ENCODE data around the gene DYNC1H1. TPM values are rescaled to one million over a fixed set of nuclear protein-coding genes. Genes with fewer than 3 reads are reported as not detected.

Gene DYNC1H1
- total RNA-seq, 1 experiment from 2014 or later, result 438 TPM

GRCh38 chr14:101929946-101930345 lies 34.4 kb upstream of the DYNC1H1 start:
- POLR2A ChIA-PET, result no interaction called here
- no peak for ATAC-seq
- H3K36me3 Mint-ChIP-seq, result no peaks in the 10 kb centered on the region
- TF ChIP-seq ZNF121 (CRISPR knock-in tag; IDR thresholded peaks at IDR 0.05), result no peak
- no peak for TF ChIP-seq USF2 (CRISPR knock-in tag; IDR thresholded peaks at IDR 0.05)
- TF ChIP-seq EMX1 (CRISPR knock-in tag; IDR thresholded peaks at IDR 0.05), result no peak
- no peak for TF ChIP-seq ZNF219 (CRISPR knock-in tag; IDR thresholded peaks at IDR 0.05; ENCODE audit: borderline replicate concordance)
- no peak for TF ChIP-seq CDX4 (CRISPR knock-in tag; IDR thresholded peaks at IDR 0.05; ENCODE audit: borderline replicate concordance)
- TF ChIP-seq SMAD3 (CRISPR knock-in tag; IDR thresholded peaks at IDR 0.05; ENCODE audit: borderline replicate concordance), result no peak
- TF ChIP-seq HMGA2 (CRISPR knock-in tag; IDR thresholded peaks at IDR 0.05), result no peak
- TF ChIP-seq ZNF512 (CRISPR knock-in tag; IDR thresholded peaks at IDR 0.05; ENCODE audit: borderline replicate concordance), result no peak
- no peak for TF ChIP-seq E2F5 (CRISPR knock-in tag; IDR thresholded peaks at IDR 0.05)
- TF ChIP-seq FOXP4 (CRISPR knock-in tag; IDR thresholded peaks at IDR 0.05), result no peak
- no peak for TF ChIP-seq ZNF263 (CRISPR knock-in tag; IDR thresholded peaks at IDR 0.05; ENCODE audit: low read depth)
- no peak for TF ChIP-seq ZNF425 (CRISPR knock-in tag; conservative IDR thresholded peaks at IDR 0.05)
- no peak for TF ChIP-seq FOXP1 (CRISPR knock-in tag; IDR thresholded peaks at IDR 0.05; ENCODE audit: borderline replicate concordance)
- TF ChIP-seq AR (CRISPR knock-in tag; IDR thresholded peaks at IDR 0.05), result no peak
- no peak for TF ChIP-seq MAX (CRISPR knock-in tag; IDR thresholded peaks at IDR 0.05)
- no peak for TF ChIP-seq NR2C2 (CRISPR knock-in tag; IDR thresholded peaks at IDR 0.05)
- no peak for TF ChIP-seq ERG (CRISPR knock-in tag; IDR thresholded peaks at IDR 0.05)
- TF ChIP-seq ARID4B (CRISPR knock-in tag; IDR thresholded peaks at IDR 0.05; ENCODE audit: borderline replicate concordance), result no peak
- no peak for TF ChIP-seq SP1 (CRISPR knock-in tag; conservative IDR thresholded peaks at IDR 0.05)

More at GRCh38 chr14:101929946-101930345, 34.4 kb upstream of the DYNC1H1 start:
- Mint-ChIP-seq H3K4me3 (no peak overlapping the region), H3K27me3 (ENCODE audit: low read depth) (peaks cover 9% of the 10 kb centered on the region), H3K4me1 (no peaks in the 10 kb centered on the region), H3K9me3 (no peaks in the 10 kb centered on the region), H3K27ac (no peak overlapping the region)
- CTCF ChIA-PET, result no interaction called here
- DNase-seq (ENCODE audit: low spot score), result no peak
